HEK293T (cell line): Measurements from ENCODE around the gene C5orf15.

Experiments used
- ARNT ChIP-seq: fragments of 450-650 bp; IDR thresholded peaks from 2 replicates; pipeline ENCODE4 v1.6.1; 2017; ENCODE audit warnings: mild to moderate bottlenecking
- BHLHE40 ChIP-seq: fragments of 450-650 bp; IDR thresholded peaks from 2 replicates; pipeline ENCODE4 v1.6.1; 2016; ENCODE audit warnings: mild to moderate bottlenecking, moderate library complexity, borderline replicate concordance
- CTBP1 ChIP-seq: fragments of 450-650 bp; IDR thresholded peaks from 2 replicates; pipeline ENCODE4 v1.6.1; 2016; ENCODE audit warnings: borderline replicate concordance
- ELF4 ChIP-seq: fragments of 450-650 bp; IDR thresholded peaks from 2 replicates; pipeline ENCODE4 v1.6.1; 2017; ENCODE audit warnings: antibody characterized with exemption
- FOXM1 ChIP-seq: fragments of 450-650 bp; IDR thresholded peaks from 2 replicates; pipeline ENCODE4 v1.6.1; 2017; ENCODE audit warnings: mild to moderate bottlenecking, borderline replicate concordance
- NFRKB ChIP-seq: fragments of 450-650 bp; IDR thresholded peaks from 2 replicates; pipeline ENCODE4 v1.6.1; 2016; ENCODE audit warnings: mild to moderate bottlenecking, moderate library complexity
- SP1 ChIP-seq: fragments of 450-650 bp; IDR thresholded peaks from 2 replicates; pipeline ENCODE4 v1.6.1; 2017
- TARDBP ChIP-seq: fragments of 450-650 bp; IDR thresholded peaks from 2 replicates; pipeline ENCODE4 v1.6.1; 2016
- ZNF384 ChIP-seq: fragments of 450-650 bp; IDR thresholded peaks from 2 replicates; pipeline ENCODE4 v1.6.1; 2016
- TF ChIP-seq, protein P1 (sequence below): fragments of 450-650 bp; IDR thresholded peaks from 2 replicates; pipeline ENCODE4 v1.6.1; 2016

DNA sequence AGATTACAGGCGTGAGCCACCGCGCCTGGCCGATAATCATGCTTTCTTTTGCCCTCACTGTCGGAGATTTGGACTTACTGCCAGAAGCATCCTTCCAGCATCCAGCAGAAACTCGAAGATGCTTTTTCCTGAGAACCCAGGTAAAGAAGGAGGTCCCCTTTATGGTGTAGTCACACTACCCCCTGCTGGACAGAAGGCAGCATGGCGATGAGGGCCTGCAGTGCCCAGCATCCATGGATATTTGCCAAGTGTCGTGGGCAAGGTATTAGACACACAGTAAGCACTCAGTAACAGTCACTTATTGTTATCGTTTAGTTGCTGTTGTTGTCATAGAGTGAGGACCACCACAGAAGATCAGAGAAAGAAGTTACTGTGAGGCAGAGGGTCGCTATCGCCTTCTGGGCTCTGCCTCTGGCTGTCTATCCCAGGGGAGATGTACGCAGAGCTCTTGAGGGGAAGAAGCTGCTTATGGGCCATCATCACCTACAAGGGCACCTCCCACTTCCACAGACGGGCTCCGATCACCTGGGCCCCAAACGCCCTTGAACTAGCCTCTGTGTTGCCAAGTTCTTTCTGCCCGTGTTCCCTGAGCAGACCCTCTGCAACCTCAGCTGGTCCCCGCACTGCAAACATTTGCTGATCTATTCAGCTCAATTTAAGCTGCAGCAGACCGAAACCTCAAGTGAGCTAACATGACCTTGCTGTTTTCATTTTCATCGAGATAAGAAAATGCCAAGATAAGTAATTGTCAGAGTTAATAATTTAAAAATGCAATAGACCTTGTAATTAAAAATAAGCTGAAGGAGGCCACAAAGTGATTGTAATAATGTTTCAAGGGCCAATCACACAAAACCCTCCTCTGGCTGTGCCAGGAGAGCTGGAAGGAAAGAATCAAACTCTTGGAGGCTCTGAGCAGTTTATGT is 23.9 kb downstream of the C5orf15 start:
- TF ChIP-seq SP1 (no peak), TARDBP (no peak), CTBP1 (no peak), FOXM1 (no peak), ELF4 (no peak), BHLHE40 (no peak), ZNF384 (no peak), ARNT (no peak), NFRKB (no peak)
- TF ChIP-seq, protein P1, sequence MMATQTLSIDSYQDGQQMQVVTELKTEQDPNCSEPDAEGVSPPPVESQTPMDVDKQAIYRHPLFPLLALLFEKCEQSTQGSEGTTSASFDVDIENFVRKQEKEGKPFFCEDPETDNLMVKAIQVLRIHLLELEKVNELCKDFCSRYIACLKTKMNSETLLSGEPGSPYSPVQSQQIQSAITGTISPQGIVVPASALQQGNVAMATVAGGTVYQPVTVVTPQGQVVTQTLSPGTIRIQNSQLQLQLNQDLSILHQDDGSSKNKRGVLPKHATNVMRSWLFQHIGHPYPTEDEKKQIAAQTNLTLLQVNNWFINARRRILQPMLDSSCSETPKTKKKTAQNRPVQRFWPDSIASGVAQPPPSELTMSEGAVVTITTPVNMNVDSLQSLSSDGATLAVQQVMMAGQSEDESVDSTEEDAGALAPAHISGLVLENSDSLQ, result no peak
